Skeletal muscle tissue (tissue), 4 donors: Measurements from ENCODE around the gene DIAPH3. TPM values are rescaled to one million over a fixed set of nuclear protein-coding genes. Genes with fewer than 3 reads are reported as not detected.

Experiments used
- H3K27ac ChIP-seq: one replicate; pipeline ENCODE4 v1.7.0; 2013; ENCODE audit warnings: mild to moderate bottlenecking, low read depth, low read length, inconsistent platforms
- H3K27me3 ChIP-seq, 3 donors: one replicate each; pipeline ENCODE4 v1.7.0; 2013; ENCODE audit warnings: low read length in 3 of 3; ENCODE audit not compliant: control insufficient read depth in 3 of 3, insufficient read depth in 3 of 3
- H3K36me3 ChIP-seq, 3 donors: one replicate each; pipeline ENCODE4 v1.7.0; 2013; ENCODE audit warnings: low read length in 3 of 3; ENCODE audit not compliant: control insufficient read depth in 3 of 3, insufficient read depth in 3 of 3
- H3K4me1 ChIP-seq, 3 donors: one replicate each; pipeline ENCODE4 v1.7.0; 2013; ENCODE audit warnings: low read length in 3 of 3, mild to moderate bottlenecking in 3 of 3; ENCODE audit not compliant: control insufficient read depth in 3 of 3, insufficient read depth in 3 of 3
- H3K4me3 ChIP-seq, 3 donors: one replicate each; pipeline ENCODE4 v1.7.0; 2013; ENCODE audit warnings: low read length in 3 of 3
- H3K9ac ChIP-seq, 3 donors: one replicate each; pipeline ENCODE4 v1.7.0; 2013; ENCODE audit warnings: low read length in 3 of 3, mild to moderate bottlenecking in 3 of 3, moderate library complexity in 2 of 3, low read depth in 1 of 3
- H3K9me3 ChIP-seq, 3 donors: one replicate each; pipeline ENCODE4 v1.7.0; 2013; ENCODE audit warnings: low read length in 3 of 3; ENCODE audit not compliant: control insufficient read depth in 3 of 3
- total RNA-seq: library from RNA; depleted of rRNA; stranded (reverse); fragments of >200 nt; gene quantifications from one replicate; pipeline ENCODE4 v1.2.3, GENCODE V29; 2014
- donor health status: Osteomylitis.

Gene DIAPH3
- total RNA-seq, 1 donor from 2014 or later = 3.7 TPM

DNA sequence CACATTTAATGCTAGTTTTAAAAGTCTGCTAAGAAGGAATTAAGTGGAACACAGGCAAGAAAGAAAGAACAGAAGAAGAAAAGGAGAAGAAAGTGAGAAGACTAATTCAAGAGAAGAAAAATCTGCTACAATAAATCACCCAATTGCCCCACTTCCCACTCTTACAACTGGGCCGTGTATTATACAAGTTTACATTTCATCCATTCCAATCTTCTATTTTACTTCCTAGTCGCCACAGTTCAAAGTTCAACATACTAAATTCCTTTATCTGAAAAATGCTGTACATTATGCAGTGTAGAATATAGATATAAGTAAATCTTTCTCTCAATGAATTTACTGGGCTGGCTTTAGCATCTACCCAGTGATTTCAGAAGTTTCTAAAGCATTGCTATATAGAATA is 328.2 kb downstream of the DIAPH3 start:
- H3K27me3 ChIP-seq = no peaks in the 10 kb centered on the region
- H3K9me3 ChIP-seq = no peaks in the 10 kb centered on the region
- no peak overlapping the region for H3K9ac ChIP-seq
- no peaks in the 10 kb centered on the region for H3K36me3 ChIP-seq
- H3K4me1 ChIP-seq = no peaks in the 10 kb centered on the region
- H3K27ac ChIP-seq = no peak overlapping the region
- no peak overlapping the region for H3K4me3 ChIP-seq

DNA sequence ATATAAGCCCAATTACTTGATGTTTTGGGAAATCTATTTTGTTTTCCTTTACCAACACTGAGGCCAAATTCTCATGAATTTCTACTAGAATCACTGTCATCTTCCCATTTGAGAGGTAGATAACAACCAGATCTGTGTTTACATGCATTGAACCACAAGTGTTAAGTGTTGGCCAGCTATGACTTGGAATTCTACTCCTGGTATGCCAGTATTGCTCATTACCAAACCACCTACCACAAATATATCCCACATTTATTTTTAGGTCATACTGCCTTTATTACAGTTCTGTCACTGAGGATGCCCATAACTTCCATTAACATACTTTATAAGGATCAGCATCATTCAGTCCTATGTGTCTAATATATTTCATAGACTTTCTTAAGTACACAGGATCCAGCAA is 328.9 kb downstream of the DIAPH3 start:
- no peak overlapping the region for H3K4me3 ChIP-seq

DNA sequence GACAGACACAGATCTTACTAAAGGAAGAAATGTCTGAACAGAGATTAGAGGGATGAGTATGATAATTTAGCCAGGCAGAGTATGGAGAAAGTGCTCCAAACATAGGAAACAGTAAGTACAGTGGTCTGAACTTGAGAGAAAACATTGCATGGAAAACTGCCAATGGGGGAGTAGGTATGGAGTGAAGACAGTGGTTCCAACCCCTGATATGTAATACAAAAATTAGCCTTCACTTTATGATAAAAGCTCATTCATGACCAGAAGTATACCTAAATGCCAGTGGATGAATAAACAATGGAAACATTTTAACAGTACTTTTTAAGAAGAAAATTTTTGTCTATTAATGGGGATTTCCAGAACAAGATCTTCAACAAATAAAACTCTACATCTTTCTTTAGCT is 334.0 kb downstream of the DIAPH3 start:
- Histone ChIP-seq H3K4me3 (no peak overlapping the region), H3K9ac (no peak overlapping the region), H3K4me1 (no peaks in the 10 kb centered on the region), H3K27me3 (no peaks in the 10 kb centered on the region), H3K36me3 (no peaks in the 10 kb centered on the region), H3K27ac (no peak overlapping the region), H3K9me3 (no peaks in the 10 kb centered on the region)

More for the DNA sequence above, 328.9 kb downstream of the DIAPH3 start:
- Histone ChIP-seq H3K4me1 (no peaks in the 10 kb centered on the region), H3K27me3 (no peaks in the 10 kb centered on the region), H3K9ac (no peak overlapping the region), H3K9me3 (no peaks in the 10 kb centered on the region), H3K27ac (no peak overlapping the region), H3K36me3 (no peaks in the 10 kb centered on the region)

DNA sequence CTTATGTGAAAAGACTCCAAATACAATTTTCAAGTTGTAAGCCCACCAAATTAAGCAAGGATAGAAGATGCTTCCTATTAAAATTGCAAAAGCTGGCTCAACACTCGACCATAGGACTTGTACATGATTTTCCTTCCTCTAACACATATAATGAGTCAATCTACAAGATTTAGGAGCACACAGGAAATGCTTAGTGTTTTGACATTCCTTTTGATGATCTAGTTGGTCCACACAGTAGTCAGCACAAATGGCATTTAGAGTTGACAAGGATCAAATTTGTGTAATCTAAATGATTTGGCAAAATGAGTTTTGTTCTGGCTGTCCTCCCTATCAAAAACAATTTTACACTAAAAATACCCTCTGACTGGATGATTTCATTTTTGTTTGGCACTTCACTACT is 340.2 kb downstream of the DIAPH3 start:
- H3K9me3 ChIP-seq = no peaks in the 10 kb centered on the region
- H3K9ac ChIP-seq = no peak overlapping the region
- no peak overlapping the region for H3K4me3 ChIP-seq
- H3K4me1 ChIP-seq = no peaks in the 10 kb centered on the region
- H3K27ac ChIP-seq = no peak overlapping the region
- H3K27me3 ChIP-seq = no peaks in the 10 kb centered on the region
- H3K36me3 ChIP-seq = no peaks in the 10 kb centered on the region

DNA sequence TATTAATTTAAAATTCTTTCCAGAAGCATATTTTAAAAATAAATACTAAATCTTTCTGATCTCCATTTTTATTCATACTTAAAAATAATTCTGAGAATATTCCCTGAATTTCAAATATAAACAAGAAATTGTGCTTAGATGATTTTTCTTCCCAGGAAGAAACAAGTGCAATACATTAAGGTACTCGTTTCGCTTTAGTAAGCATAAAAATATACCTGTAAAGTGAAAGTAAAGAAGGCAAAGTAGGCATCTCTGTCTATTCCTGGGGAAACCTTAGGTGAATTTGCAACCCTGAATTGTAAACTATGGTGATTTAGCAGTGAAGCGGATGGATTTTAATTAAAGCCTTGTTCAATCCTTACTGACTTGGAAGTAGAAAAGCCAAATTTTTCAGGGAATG is 354.2 kb downstream of the DIAPH3 start:
- no peaks in the 10 kb centered on the region for H3K9me3 ChIP-seq
- no peak overlapping the region for H3K4me3 ChIP-seq
- no peak overlapping the region for H3K9ac ChIP-seq
- H3K36me3 ChIP-seq = no peaks in the 10 kb centered on the region
- H3K4me1 ChIP-seq = no peaks in the 10 kb centered on the region
- H3K27me3 ChIP-seq = no peaks in the 10 kb centered on the region
- H3K27ac ChIP-seq = no peak overlapping the region

DNA sequence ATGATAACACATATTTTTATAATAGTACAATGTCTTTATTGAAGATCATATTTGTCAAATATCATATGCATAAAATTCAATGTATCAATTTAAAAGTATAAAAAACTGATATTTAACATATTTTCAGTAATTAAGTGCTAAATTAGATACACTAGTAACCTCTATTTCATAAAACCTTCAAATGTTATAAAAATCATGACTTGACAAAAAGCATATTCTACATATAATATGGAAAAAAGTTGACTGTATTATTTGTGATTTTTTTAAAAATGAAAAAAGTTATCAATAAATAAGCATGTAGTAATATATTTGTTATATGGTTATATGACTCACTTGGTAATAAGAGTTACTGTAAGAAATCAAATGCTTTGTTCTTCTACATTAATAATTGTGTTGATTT is 356.9 kb downstream of the DIAPH3 start:
- H3K36me3 ChIP-seq = no peaks in the 10 kb centered on the region
- H3K27me3 ChIP-seq = no peaks in the 10 kb centered on the region
- no peak overlapping the region for H3K27ac ChIP-seq
- no peaks in the 10 kb centered on the region for H3K4me1 ChIP-seq
- H3K9ac ChIP-seq = no peak overlapping the region
- H3K4me3 ChIP-seq = no peak overlapping the region
- H3K9me3 ChIP-seq = no peaks in the 10 kb centered on the region

DNA sequence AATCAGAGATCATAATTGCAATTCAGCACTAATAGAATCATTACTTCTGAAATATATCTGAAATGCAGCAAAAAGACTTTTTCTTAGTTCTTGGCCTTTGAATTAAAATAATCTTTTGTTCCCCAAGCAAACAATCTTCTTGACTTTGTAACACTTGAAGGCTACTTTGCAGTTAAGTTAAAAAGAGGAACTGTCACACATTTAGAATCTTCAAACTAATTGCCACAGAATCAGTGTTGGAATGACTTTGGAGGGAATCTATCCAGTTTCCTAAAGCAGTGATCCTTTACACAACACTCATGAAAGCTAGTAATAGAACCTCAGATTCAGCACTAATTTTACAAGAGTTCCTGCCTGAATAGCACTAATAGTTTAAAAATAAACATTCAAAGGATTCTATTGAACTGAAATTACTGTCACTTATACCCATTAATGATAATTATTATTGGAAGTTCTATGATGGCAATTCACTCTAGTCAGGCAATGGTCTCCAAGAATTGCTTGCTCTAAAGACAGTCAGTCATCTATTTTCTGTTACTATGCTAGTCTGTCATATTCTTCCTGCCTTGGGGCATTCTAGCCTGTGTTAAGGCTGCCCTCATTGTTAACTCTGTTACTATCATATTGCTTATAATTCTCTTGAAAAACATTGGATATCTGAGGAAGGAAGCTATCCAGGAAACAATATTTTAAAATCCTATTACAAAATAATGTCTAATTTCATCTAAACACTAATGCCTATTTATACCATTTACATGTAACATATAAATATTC is 362.4 kb downstream of the DIAPH3 start:
- Histone ChIP-seq H3K4me1 (no peaks in the 10 kb centered on the region), H3K27ac (no peak overlapping the region), H3K9ac (no peak overlapping the region), H3K36me3 (no peaks in the 10 kb centered on the region), H3K27me3 (no peaks in the 10 kb centered on the region), H3K9me3 (no peaks in the 10 kb centered on the region), H3K4me3 (no peak overlapping the region)

DNA sequence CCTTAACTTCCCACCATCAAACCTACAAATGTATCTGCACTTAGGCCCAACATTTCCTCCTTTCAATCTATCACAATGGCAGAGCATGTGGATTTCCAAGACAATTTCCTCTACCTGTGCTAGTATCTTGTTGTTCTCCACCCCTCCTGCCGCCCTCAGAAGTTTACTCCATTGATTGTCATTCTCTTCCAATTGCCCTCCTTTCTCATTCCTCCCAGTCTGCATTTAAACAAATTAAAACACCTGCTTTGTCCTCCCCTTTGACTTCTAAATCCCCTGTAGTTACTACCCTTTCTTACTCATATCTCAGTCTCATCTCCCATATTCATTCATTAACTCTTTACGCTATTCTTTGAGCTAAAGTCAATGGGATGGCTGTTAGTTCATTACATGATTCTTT is 370.6 kb downstream of the DIAPH3 start:
- H3K36me3 ChIP-seq = no peaks in the 10 kb centered on the region
- no peaks in the 10 kb centered on the region for H3K4me1 ChIP-seq
- H3K9me3 ChIP-seq = no peaks in the 10 kb centered on the region
- H3K9ac ChIP-seq = no peak overlapping the region
- no peak overlapping the region for H3K27ac ChIP-seq
- no peaks in the 10 kb centered on the region for H3K27me3 ChIP-seq
- no peak overlapping the region for H3K4me3 ChIP-seq

DNA sequence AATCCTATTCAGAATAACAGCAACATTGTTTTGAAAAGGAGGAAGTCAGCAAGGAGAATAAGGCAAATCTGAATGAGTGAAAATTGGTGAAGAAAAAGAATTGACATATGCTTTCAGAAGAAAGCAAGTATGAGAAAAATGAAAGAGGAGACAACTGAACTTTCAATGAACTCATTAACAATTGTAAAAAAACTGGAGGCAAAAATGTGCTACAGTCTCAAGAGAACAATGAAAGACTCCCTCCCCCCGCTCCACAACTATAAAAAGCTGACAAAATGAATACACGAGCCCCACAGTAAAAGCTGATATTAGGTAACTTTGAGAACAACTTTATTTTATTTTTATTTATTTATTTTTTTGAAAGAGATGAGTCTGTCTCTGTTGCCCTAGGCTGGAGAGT is 373.1 kb downstream of the DIAPH3 start:
- Histone ChIP-seq H3K9me3 (no peaks in the 10 kb centered on the region), H3K9ac (no peak overlapping the region), H3K36me3 (no peaks in the 10 kb centered on the region), H3K27me3 (no peaks in the 10 kb centered on the region), H3K27ac (no peak overlapping the region), H3K4me1 (no peaks in the 10 kb centered on the region), H3K4me3 (no peak overlapping the region)

DNA sequence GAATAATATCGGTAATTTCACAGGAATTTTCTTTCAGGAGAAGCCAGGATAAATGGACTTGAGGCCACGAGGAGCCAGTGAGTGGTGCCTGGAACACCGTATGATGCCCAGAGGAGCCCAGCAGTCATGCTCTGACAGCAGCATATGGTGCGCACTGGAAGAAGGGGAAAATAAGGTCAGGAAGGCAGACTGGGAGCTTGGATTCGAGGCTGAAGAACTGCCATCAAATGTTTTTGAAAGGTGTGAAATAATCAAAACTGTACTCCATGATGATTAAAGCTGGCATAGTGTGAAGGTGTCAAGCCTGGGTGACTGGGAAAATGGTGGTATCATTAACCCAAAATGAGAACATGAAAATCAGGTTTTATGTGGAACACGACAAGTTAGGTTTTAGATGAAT is 374.2 kb downstream of the DIAPH3 start:
- Histone ChIP-seq H3K27ac (no peak overlapping the region), H3K4me3 (no peak overlapping the region), H3K9ac (no peak overlapping the region), H3K9me3 (no peaks in the 10 kb centered on the region), H3K27me3 (no peaks in the 10 kb centered on the region), H3K36me3 (no peaks in the 10 kb centered on the region), H3K4me1 (no peaks in the 10 kb centered on the region)
